ENCODE data around the gene PPM1L. TPM values are rescaled to one million over a fixed set of nuclear protein-coding genes. Genes with fewer than 3 reads are reported as not detected.
"Not testable (repeated sequence)": the region's sequence is repeated elsewhere in the genome, so short reads cannot be mapped to it uniquely, and the experiment has no call there.

The PPM1L gene
- total and polyA plus RNA-seq, 9 donors = 2.2 to 12.1 (median 10.2) TPM

- DNase-seq = no peak
- no peak overlapping the region for H3K27ac ChIP-seq
- intact Hi-C loops (cut with DNase I) = no loop called here
- TF ChIP-seq POLR2A (IDR thresholded peaks at IDR 0.05) (no peak), EP300 (IDR thresholded peaks at IDR 0.05) (no peak)
- TF ChIP-seq, protein P1, sequence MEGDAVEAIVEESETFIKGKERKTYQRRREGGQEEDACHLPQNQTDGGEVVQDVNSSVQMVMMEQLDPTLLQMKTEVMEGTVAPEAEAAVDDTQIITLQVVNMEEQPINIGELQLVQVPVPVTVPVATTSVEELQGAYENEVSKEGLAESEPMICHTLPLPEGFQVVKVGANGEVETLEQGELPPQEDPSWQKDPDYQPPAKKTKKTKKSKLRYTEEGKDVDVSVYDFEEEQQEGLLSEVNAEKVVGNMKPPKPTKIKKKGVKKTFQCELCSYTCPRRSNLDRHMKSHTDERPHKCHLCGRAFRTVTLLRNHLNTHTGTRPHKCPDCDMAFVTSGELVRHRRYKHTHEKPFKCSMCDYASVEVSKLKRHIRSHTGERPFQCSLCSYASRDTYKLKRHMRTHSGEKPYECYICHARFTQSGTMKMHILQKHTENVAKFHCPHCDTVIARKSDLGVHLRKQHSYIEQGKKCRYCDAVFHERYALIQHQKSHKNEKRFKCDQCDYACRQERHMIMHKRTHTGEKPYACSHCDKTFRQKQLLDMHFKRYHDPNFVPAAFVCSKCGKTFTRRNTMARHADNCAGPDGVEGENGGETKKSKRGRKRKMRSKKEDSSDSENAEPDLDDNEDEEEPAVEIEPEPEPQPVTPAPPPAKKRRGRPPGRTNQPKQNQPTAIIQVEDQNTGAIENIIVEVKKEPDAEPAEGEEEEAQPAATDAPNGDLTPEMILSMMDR (IDR thresholded peaks at IDR 0.05) = no peak
- H3K4me1 ChIP-seq (ENCODE audit: insufficient read depth) = no peaks in the 10 kb centered on the region
- no peak overlapping the region for H3K4me3 ChIP-seq
- WGBS, 3 donors = 74 to 91% (median 90%) methylated on average over 6 of the region's 6 CpGs
- H3K36me3 ChIP-seq = no peaks in the 10 kb centered on the region
- no peaks in the 10 kb centered on the region for H3K27me3 ChIP-seq
- H3K9me3 ChIP-seq = no peaks in the 10 kb centered on the region
Observed at GRCh38 chr3:161026612-161027510, 270.8 kb downstream of the PPM1L start.

- Histone ChIP-seq H3K27me3 (no peaks in the 10 kb centered on the region), H3K36me3 (no peaks in the 10 kb centered on the region), H3K4me3 (no peak overlapping the region), H3K27ac (no peak overlapping the region), H3K4me1 (ENCODE audit: insufficient read depth) (no peaks in the 10 kb centered on the region), H3K9me3 (no peaks in the 10 kb centered on the region)
- no peak for DNase-seq
- TF ChIP-seq EP300 (IDR thresholded peaks at IDR 0.05) = no peak
- TF ChIP-seq POLR2A (IDR thresholded peaks at IDR 0.05) = no peak
- TF ChIP-seq, protein P1 (IDR thresholded peaks at IDR 0.05) = no peak
- WGBS, 3 donors = 58 to 72% (median 67%) methylated on average over 5 of the region's 5 CpGs
- intact Hi-C loops (cut with DNase I) = no loop called here
Observed at GRCh38 chr3:161028555-161029153, 272.6 kb downstream of the PPM1L start.

GRCh38 chr3:161031134-161031533 is 275.1 kb downstream of the PPM1L start:
- H3K9me3 ChIP-seq = no peaks in the 10 kb centered on the region
- TF ChIP-seq POLR2A (IDR thresholded peaks at IDR 0.05) (no peak), EP300 (IDR thresholded peaks at IDR 0.05) (no peak)
- TF ChIP-seq, protein P1 (IDR thresholded peaks at IDR 0.05) = no peak
- 73 to 96% (median 90%) methylated on average over 1 of the region's 1 CpG for WGBS, 3 donors
- no peaks in the 10 kb centered on the region for H3K4me1 ChIP-seq (ENCODE audit: insufficient read depth)
- H3K27me3 ChIP-seq = no peaks in the 10 kb centered on the region
- DNase-seq = no peak
- H3K4me3 ChIP-seq = no peak overlapping the region
- no peak overlapping the region for H3K27ac ChIP-seq
- intact Hi-C loops (cut with DNase I) = no loop called here
- no peaks in the 10 kb centered on the region for H3K36me3 ChIP-seq

- H3K27me3 ChIP-seq; H3K27ac ChIP-seq; H3K4me1 ChIP-seq (ENCODE audit: insufficient read depth); H3K36me3 ChIP-seq; DNase-seq; intact Hi-C loops (cut with DNase I); H3K4me3 ChIP-seq; H3K9me3 ChIP-seq: not testable (repeated sequence)
- 45 to 51% (median 48%) methylated on average over 5 of the region's 5 CpGs for WGBS, 3 donors
Observed at GRCh38 chr3:161034913-161035550, 279.0 kb downstream of the PPM1L start.

All from ovary (tissue), 9 donors.